NCI-H526 treated with DMSO at 0.1 percent for 48 hours (cell line): ENCODE data around the gene PAM16.

Source experiments
- DNase-seq: peaks from one replicate; lab custom pipeline; 2025; lab: John Stamatoyannopoulos, UW

PAM16 gene

GRCh38 chr16:4383591-4384444, 32.7 kb upstream of the PAM16 start:
- no peak for DNase-seq

- DNase-seq: no peak
Measured at GRCh38 chr16:4382795-4383357, 31.8 kb upstream of the PAM16 start.

- DNase-seq: no peak
Measured at GRCh38 chr16:4381935-4382794, 31.0 kb upstream of the PAM16 start.

- no peak for DNase-seq
Measured at GRCh38 chr16:4381072-4381934, 30.2 kb upstream of the PAM16 start.

GRCh38 chr16:4380119-4381063, 29.3 kb upstream of the PAM16 start:
- DNase-seq: no peak

GRCh38 chr16:4378999-4379690, 28.0 kb upstream of the PAM16 start:
- no peak for DNase-seq

GRCh38 chr16:4378161-4378666, 27.1 kb upstream of the PAM16 start:
- DNase-seq: no peak

GRCh38 chr16:4377573-4378154, 26.5 kb upstream of the PAM16 start:
- no peak for DNase-seq

- no peak for DNase-seq
Measured at GRCh38 chr16:4376893-4377572, 25.9 kb upstream of the PAM16 start.

- DNase-seq: no peak
Measured at GRCh38 chr16:4376126-4376892, 25.2 kb upstream of the PAM16 start.

GRCh38 chr16:4375717-4376116, 24.6 kb upstream of the PAM16 start:
- DNase-seq: no peak

- no peak for DNase-seq
Measured at GRCh38 chr16:4373909-4374742, 23.0 kb upstream of the PAM16 start.

GRCh38 chr16:4373356-4373908, 22.3 kb upstream of the PAM16 start:
- DNase-seq: no peak

- DNase-seq: peak; percentile 77
Measured at GRCh38 chr16:4372578-4373355, 21.6 kb upstream of the PAM16 start.

GRCh38 chr16:4372001-4372577, 21.0 kb upstream of the PAM16 start:
- no peak for DNase-seq
